Natural killer cell (primary cell): ENCODE results near the gene LIN9. TPM values are rescaled to one million over a fixed set of nuclear protein-coding genes. Genes with fewer than 3 reads are reported as not detected.

Source experiments
- ATAC-seq, 3 donors: fragments of 150-1000 bp in 2 of 3; fragments of 200-7000 bp in 1 of 3; cut with Tn5 transposase; 1 replicate in 1 of 3; 2 replicates in 2 of 3; pipeline ENCODE4 v1.10.0; 2021; ENCODE audit warnings: mild to moderate bottlenecking in 2 of 3, moderate library complexity in 2 of 3
- DNase-seq, 2 donors: peaks; one replicate each; pipeline versions ENCODE4 v3.0.0 to v3.0.0-alpha.2; 2013 to 2021; ENCODE audit warnings: mixed read lengths in 1 of 2
- H3K27ac ChIP-seq: one replicate; pipeline ENCODE4 v1.5.1; 2013; ENCODE audit warnings: mild to moderate bottlenecking, low read length
- H3K27me3 ChIP-seq: one replicate; pipeline ENCODE4 v1.6.1; 2013; ENCODE audit warnings: low read length; ENCODE audit not compliant: control insufficient read depth, insufficient read depth
- H3K36me3 ChIP-seq: one replicate; pipeline ENCODE4 v1.6.1; 2013; ENCODE audit warnings: low read length; ENCODE audit not compliant: control insufficient read depth, insufficient read depth
- H3K4me1 ChIP-seq: one replicate; pipeline ENCODE4 v1.6.1; 2013; ENCODE audit warnings: low read length; ENCODE audit not compliant: control insufficient read depth, insufficient read depth
- H3K4me3 ChIP-seq: one replicate; pipeline ENCODE4 v1.5.1; 2013; ENCODE audit warnings: low read length
- H3K9me3 ChIP-seq: one replicate; pipeline ENCODE4 v1.6.1; 2013; ENCODE audit warnings: low read length; ENCODE audit not compliant: control insufficient read depth, insufficient read depth
- H3K27ac Mint-ChIP-seq, 2 donors: one replicate each; pipeline ENCODE4 v1.8.0; 2022; ENCODE audit warnings: mild to moderate bottlenecking in 2 of 2, mixed read lengths in 2 of 2, moderate library complexity in 1 of 2
- H3K27me3 Mint-ChIP-seq, 2 donors: one replicate each; pipeline ENCODE4 v1.8.0; 2022; ENCODE audit warnings: low read depth in 2 of 2, mixed read lengths in 2 of 2
- H3K36me3 Mint-ChIP-seq: one replicate; pipeline ENCODE4 v1.8.0; 2022; ENCODE audit warnings: mixed read lengths
- H3K4me1 Mint-ChIP-seq, 2 donors: one replicate each; pipeline ENCODE4 v1.8.0; 2022; ENCODE audit warnings: mixed read lengths in 2 of 2
- H3K4me3 Mint-ChIP-seq: one replicate; pipeline ENCODE4 v1.8.0; 2022; ENCODE audit warnings: mild to moderate bottlenecking, moderate library complexity, mixed read lengths
- H3K9me3 Mint-ChIP-seq, 2 donors: one replicate each; pipeline ENCODE4 v1.8.0; 2022; ENCODE audit warnings: mixed read lengths in 2 of 2
- CTCF ChIP-seq: fragments of 200-600 bp; IDR thresholded peaks from one replicate; pipeline ENCODE4 v1.8.0; 2022; ENCODE audit warnings: antibody characterized with exemption
- WGBS: methylation state at CpG from one replicate; pipeline ENCODE4 v1.1.7; 2013; ENCODE audit warnings: missing lambda C conversion rate; ENCODE audit not compliant: insufficient coverage; 5-methylcytosine and 5-hydroxymethylcytosine counted together
- intact Hi-C: fragments of 100-400 bp; cut with micrococcal nuclease; formaldehyde crosslinking; loops from one replicate; pipeline ENCODE4 v1.14.2; 2022
- total RNA-seq, 4 donors: library from RNA; stranded (reverse); fragments of 120-200 nt in 1 of 4; gene quantifications; one replicate each; pipeline versions ENCODE4 v1.2.3 to v1.2.4, GENCODE V29; 2013 to 2022

The LIN9 gene
- total RNA-seq, 3 donors from 2014 or later (not counting 1 experiment from before 2014, with no cell fraction given) = 1.3 to 2.9 (median 2.4) TPM

GRCh38 chr1:226349801-226350518 is 41.0 kb upstream of the LIN9 start:
- Histone ChIP-seq H3K4me3 (no peak overlapping the region), H3K27me3 (no peaks in the 10 kb centered on the region), H3K36me3 (no peaks in the 10 kb centered on the region), H3K4me1 (peaks cover 3% of the 10 kb centered on the region), H3K27ac (no peak overlapping the region), H3K9me3 (no peaks in the 10 kb centered on the region)
- H3K4me3 Mint-ChIP-seq = no peak overlapping the region
- no peak overlapping the region for H3K27ac Mint-ChIP-seq
- H3K36me3 Mint-ChIP-seq = no peaks in the 10 kb centered on the region
- ATAC-seq (no peak), DNase-seq (no peak)
- H3K9me3 Mint-ChIP-seq = no peaks in the 10 kb centered on the region
- intact Hi-C loops = no loop called here
- no peak for TF ChIP-seq CTCF
- WGBS = 43% methylated on average over 18 of the region's 18 CpGs
- no peaks in the 10 kb centered on the region for H3K4me1 Mint-ChIP-seq
- peaks cover 0 to 4% of the 10 kb centered on the region in 2 donors for H3K27me3 Mint-ChIP-seq

GRCh38 chr1:226349081-226349480 is 40.1 kb upstream of the LIN9 start:
- Histone ChIP-seq H3K36me3 (no peaks in the 10 kb centered on the region), H3K9me3 (no peaks in the 10 kb centered on the region), H3K4me3 (no peak overlapping the region), H3K27ac (no peak overlapping the region), H3K27me3 (no peaks in the 10 kb centered on the region), H3K4me1 (peaks cover 3% of the 10 kb centered on the region)
- ATAC-seq = no peak
- 72% methylated on average over 11 of the region's 11 CpGs for WGBS
- Mint-ChIP-seq H3K9me3 (no peaks in the 10 kb centered on the region), H3K36me3 (no peaks in the 10 kb centered on the region), H3K27me3 (peaks cover 0 to 4% of the 10 kb centered on the region in 2 donors), H3K27ac (no peak overlapping the region), H3K4me1 (no peaks in the 10 kb centered on the region), H3K4me3 (no peak overlapping the region)
- DNase-seq = no peak
- intact Hi-C loops = no loop called here
- TF ChIP-seq CTCF = no peak

GRCh38 chr1:226344441-226345259 is 35.7 kb upstream of the LIN9 start:
- DNase-seq (no peak), ATAC-seq (no peak)
- H3K4me3 Mint-ChIP-seq = no peak overlapping the region
- H3K27ac ChIP-seq = no peak overlapping the region
- H3K36me3 ChIP-seq = no peaks in the 10 kb centered on the region
- intact Hi-C loops = no loop called here
- no peak overlapping the region for H3K27ac Mint-ChIP-seq
- no peaks in the 10 kb centered on the region for H3K4me1 ChIP-seq
- H3K27me3 Mint-ChIP-seq = peaks cover 3 to 13% of the 10 kb centered on the region in 2 donors
- no peaks in the 10 kb centered on the region for H3K27me3 ChIP-seq
- H3K36me3 Mint-ChIP-seq = peaks cover 7% of the 10 kb centered on the region
- H3K4me3 ChIP-seq = no peak overlapping the region
- H3K4me1 Mint-ChIP-seq = no peaks in the 10 kb centered on the region
- no peak for TF ChIP-seq CTCF
- H3K9me3 ChIP-seq = no peaks in the 10 kb centered on the region
- no peaks in the 10 kb centered on the region for H3K9me3 Mint-ChIP-seq
- WGBS = 82% methylated on average over 7 of the region's 8 CpGs
